Suprapubic skin (tissue), 4 donors: Measurements from ENCODE around the gene CYBC1. TPM values are rescaled to one million over a fixed set of nuclear protein-coding genes. Genes with fewer than 3 reads are reported as not detected.

Experiments
- DNase-seq, 2 donors: peaks; one replicate each; pipeline ENCODE4 v3.0.0-alpha.2; 2019; ENCODE audit warnings: low spot score in 2 of 2
- H3K27ac ChIP-seq: fragments of 200-600 bp; sonication (generic); one replicate; pipeline ENCODE4 v1.5.1; 2019
- H3K27me3 ChIP-seq: fragments of 200-600 bp; sonication (generic); one replicate; pipeline ENCODE4 v1.5.1; 2019
- H3K36me3 ChIP-seq: fragments of 200-600 bp; sonication (generic); one replicate; pipeline ENCODE4 v1.5.1; 2019
- H3K4me1 ChIP-seq: fragments of 200-600 bp; sonication (generic); one replicate; pipeline ENCODE4 v1.5.1; 2019
- H3K4me3 ChIP-seq: fragments of 200-600 bp; sonication (generic); one replicate; pipeline ENCODE4 v1.5.1; 2019; ENCODE audit warnings: mild to moderate bottlenecking
- H3K9me3 ChIP-seq: fragments of 200-600 bp; sonication (generic); one replicate; pipeline ENCODE4 v1.5.1; 2019
- CTCF ChIP-seq, 2 donors: fragments of 200-600 bp in 1 of 2; fragments of 450-650 bp in 1 of 2; sonication (generic) in 1 of 2; IDR thresholded peaks; one replicate each; pipeline ENCODE4 v1.5.1; 2016 to 2019; ENCODE audit warnings: antibody characterized with exemption in 2 of 2, mild to moderate bottlenecking in 1 of 2, moderate library complexity in 1 of 2
- EP300 ChIP-seq: sonication (generic); formaldehyde crosslinking; IDR thresholded peaks from one replicate; pipeline ENCODE4 v1.6.1; 2017; ENCODE audit warnings: antibody characterized with exemption
- POLR2A ChIP-seq, 2 donors: fragments of 450-650 bp; IDR thresholded peaks; one replicate each; pipeline ENCODE4 v1.6.1; 2017; ENCODE audit warnings: antibody characterized with exemption in 2 of 2, mild to moderate bottlenecking in 2 of 2, moderate library complexity in 2 of 2
- POLR2AphosphoS5 ChIP-seq, 3 donors: sonication (generic); formaldehyde crosslinking; IDR thresholded peaks; one replicate each; pipeline ENCODE4 v1.6.1; 2017; ENCODE audit warnings: antibody characterized with exemption in 3 of 3
- WGBS: methylation state at CpG from one replicate; pipeline ENCODE4 v1.1.5; 2018; 5-methylcytosine and 5-hydroxymethylcytosine counted together
- total RNA-seq, 4 donors: library from RNA; depleted of rRNA; stranded (reverse); fragments of >200 nt; gene quantifications; one replicate each; pipeline ENCODE4 v1.1.0, GENCODE V29; 2016

The CYBC1 gene
- total RNA-seq, 4 donors from 2014 or later = 36.4 to 53.1 (median 45.6) TPM

- H3K4me1 ChIP-seq = peaks cover 41% of the 10 kb centered on the region
- TF ChIP-seq EP300 (no peak), POLR2A (IDR thresholded peaks at IDR 0.05) (no peak), CTCF (IDR thresholded peaks at IDR 0.05) (no peak), POLR2AphosphoS5 (IDR thresholded peaks at IDR 0.05) (no peak)
- H3K27me3 ChIP-seq = no peaks in the 10 kb centered on the region
- peaks cover 24% of the 10 kb centered on the region for H3K36me3 ChIP-seq
- no peak for DNase-seq
- peak overlapping the region; percentile 67 for H3K27ac ChIP-seq
- no peaks in the 10 kb centered on the region for H3K9me3 ChIP-seq
- H3K4me3 ChIP-seq = no peak overlapping the region
- 70% methylated on average over 11 of the region's 19 CpGs for WGBS
Measured at GRCh38 chr17:82396601-82397435, 53.7 kb downstream of the CYBC1 start.

GRCh38 chr17:82394278-82394677 lies 56.3 kb downstream of the CYBC1 start:
- TF ChIP-seq CTCF (IDR thresholded peaks at IDR 0.05) (no peak), POLR2AphosphoS5 (IDR thresholded peaks at IDR 0.05) (no peak), EP300 (no peak), POLR2A (IDR thresholded peaks at IDR 0.05) (no peak)
- no peak for DNase-seq
- H3K4me1 ChIP-seq = peaks cover 28% of the 10 kb centered on the region
- H3K4me3 ChIP-seq = no peak overlapping the region
- no peak overlapping the region for H3K27ac ChIP-seq
- WGBS = 94% methylated on average over 10 of the region's 12 CpGs
- no peaks in the 10 kb centered on the region for H3K27me3 ChIP-seq
- H3K36me3 ChIP-seq = peaks cover 25% of the 10 kb centered on the region
- no peaks in the 10 kb centered on the region for H3K9me3 ChIP-seq

- H3K27ac ChIP-seq = no peak overlapping the region
- WGBS = 90% methylated on average over 15 of the region's 15 CpGs
- peaks cover 17% of the 10 kb centered on the region for H3K4me1 ChIP-seq
- no peak for DNase-seq
- H3K27me3 ChIP-seq = no peaks in the 10 kb centered on the region
- no peak overlapping the region for H3K4me3 ChIP-seq
- no peaks in the 10 kb centered on the region for H3K9me3 ChIP-seq
- TF ChIP-seq POLR2AphosphoS5 (IDR thresholded peaks at IDR 0.05) = no peak
- no peak for TF ChIP-seq POLR2A (IDR thresholded peaks at IDR 0.05)
- no peak for TF ChIP-seq CTCF (IDR thresholded peaks at IDR 0.05)
- TF ChIP-seq EP300 = no peak
- H3K36me3 ChIP-seq = peaks cover 25% of the 10 kb centered on the region
Measured at GRCh38 chr17:82392941-82393340, 57.6 kb downstream of the CYBC1 start.

Other genes starting within 250 kb of the CYBC1 start
- gene CCDC57, start 237.9 kb downstream of the CYBC1 start, total RNA-seq = 10 to 100 TPM; 16.1 to 29.8 (median 20.3) TPM
- gene SLC16A3, start 221.7 kb downstream of the CYBC1 start, total RNA-seq = 1 to 10 TPM; 3.6 to 7.6 (median 4.5) TPM
- 100 to 1,000 TPM in 1 of 4 donors, 10 to 100 TPM in 3; 52.3 to 142 (median 58.8) TPM for gene CSNK1D, start 177.1 kb downstream of the CYBC1 start, total RNA-seq
- gene CD7, start 133.1 kb downstream of the CYBC1 start, total RNA-seq = 1 to 10 TPM in 3 of 4 donors, under 1 TPM in 1; 0.29 to 4.4 (median 1.6) TPM
- gene SECTM1, start 117.0 kb downstream of the CYBC1 start, total RNA-seq = 10 to 100 TPM in 3 of 4 donors, 1 to 10 TPM in 1; 9.5 to 37.8 (median 16.6) TPM
- not detected for gene TEX19, start 91.5 kb downstream of the CYBC1 start, total RNA-seq
- not detected for gene UTS2R, start 79.0 kb downstream of the CYBC1 start, total RNA-seq
- gene HEXD, start 32.4 kb downstream of the CYBC1 start, total RNA-seq = 10 to 100 TPM; 28.1 to 84.6 (median 33.4) TPM
- gene OGFOD3, start 32.2 kb downstream of the CYBC1 start, total RNA-seq = 10 to 100 TPM; 13.0 to 33.5 (median 20.0) TPM
- 100 to 1,000 TPM in 1 of 4 donors, 10 to 100 TPM in 3; 37.6 to 105 (median 44.7) TPM for gene NARF, start 8.0 kb upstream of the CYBC1 start, total RNA-seq
- 10 to 100 TPM; 62.7 to 94.5 (median 78.4) TPM for gene FOXK2, start 69.0 kb upstream of the CYBC1 start, total RNA-seq
- gene WDR45B, start 197.7 kb upstream of the CYBC1 start, total RNA-seq = 10 to 100 TPM; 70.1 to 96.8 (median 90.0) TPM
- 10 to 100 TPM; 15.9 to 24.3 (median 21.6) TPM for gene RAB40B, start 247.9 kb upstream of the CYBC1 start, total RNA-seq